Nephron (organoid): ENCODE measurements around the gene MYCN.

Source experiments
- H3K27ac Mint-ChIP-seq, 3 experiments: 2 replicates each; pipeline ENCODE4 v1.8.0; 2020; ENCODE audit warnings: mixed read lengths in 3 of 3, mild to moderate bottlenecking in 2 of 3, moderate library complexity in 1 of 3
- H3K27me3 Mint-ChIP-seq: 2 replicates; pipeline ENCODE4 v1.8.0; 2021; ENCODE audit warnings: low read depth, mild to moderate bottlenecking, moderate library complexity, mixed read lengths
- H3K36me3 Mint-ChIP-seq: 2 replicates; pipeline ENCODE4 v1.8.0; 2020; ENCODE audit warnings: low read depth, mixed read lengths
- H3K4me1 Mint-ChIP-seq: 2 replicates; pipeline ENCODE4 v1.8.0; 2020; ENCODE audit warnings: mixed read lengths
- H3K4me3 Mint-ChIP-seq, 3 experiments: 2 replicates each; pipeline ENCODE4 v1.8.0; 2020; ENCODE audit warnings: mild to moderate bottlenecking in 3 of 3, mixed read lengths in 3 of 3, moderate library complexity in 2 of 3
- H3K9me3 Mint-ChIP-seq: 2 replicates; pipeline ENCODE4 v1.8.0; 2020; ENCODE audit warnings: mixed read lengths
- TF ChIP-seq, protein P1 (sequence below), 3 experiments: fragments of 200-600 bp; sonication (generic); IDR thresholded peaks; one replicate each; pipeline ENCODE4 v1.5.0; 2021; ENCODE audit warnings: antibody characterized with exemption in 3 of 3; ENCODE audit not compliant: unreplicated experiment in 3 of 3

Gene MYCN

DNA sequence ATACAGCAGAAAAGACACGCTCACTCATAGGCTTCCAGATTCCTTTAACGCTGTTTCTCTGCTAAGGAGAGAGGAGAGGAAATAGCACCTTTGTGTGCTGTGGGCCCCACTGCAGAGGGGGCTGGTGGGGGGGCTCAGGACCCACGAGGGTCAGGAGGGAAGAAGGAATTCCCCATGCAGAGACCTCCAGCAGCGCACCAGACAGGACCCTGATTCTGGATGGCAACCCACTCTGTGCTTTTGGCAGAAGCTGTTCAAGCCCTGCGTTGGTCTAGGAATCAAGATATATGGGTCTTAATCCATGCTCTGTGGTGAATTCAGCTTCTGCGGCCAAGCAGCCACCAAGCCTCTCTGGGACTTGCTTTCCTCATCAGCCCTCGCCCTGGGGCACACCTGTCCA lies 31.0 kb downstream of the MYCN start:
- no peaks in the 10 kb centered on the region for H3K36me3 Mint-ChIP-seq
- no peaks in the 10 kb centered on the region for H3K27me3 Mint-ChIP-seq
- no peak overlapping the region for H3K4me3 Mint-ChIP-seq
- H3K4me1 Mint-ChIP-seq, result peaks cover 14% of the 10 kb centered on the region
- TF ChIP-seq, protein P1, sequence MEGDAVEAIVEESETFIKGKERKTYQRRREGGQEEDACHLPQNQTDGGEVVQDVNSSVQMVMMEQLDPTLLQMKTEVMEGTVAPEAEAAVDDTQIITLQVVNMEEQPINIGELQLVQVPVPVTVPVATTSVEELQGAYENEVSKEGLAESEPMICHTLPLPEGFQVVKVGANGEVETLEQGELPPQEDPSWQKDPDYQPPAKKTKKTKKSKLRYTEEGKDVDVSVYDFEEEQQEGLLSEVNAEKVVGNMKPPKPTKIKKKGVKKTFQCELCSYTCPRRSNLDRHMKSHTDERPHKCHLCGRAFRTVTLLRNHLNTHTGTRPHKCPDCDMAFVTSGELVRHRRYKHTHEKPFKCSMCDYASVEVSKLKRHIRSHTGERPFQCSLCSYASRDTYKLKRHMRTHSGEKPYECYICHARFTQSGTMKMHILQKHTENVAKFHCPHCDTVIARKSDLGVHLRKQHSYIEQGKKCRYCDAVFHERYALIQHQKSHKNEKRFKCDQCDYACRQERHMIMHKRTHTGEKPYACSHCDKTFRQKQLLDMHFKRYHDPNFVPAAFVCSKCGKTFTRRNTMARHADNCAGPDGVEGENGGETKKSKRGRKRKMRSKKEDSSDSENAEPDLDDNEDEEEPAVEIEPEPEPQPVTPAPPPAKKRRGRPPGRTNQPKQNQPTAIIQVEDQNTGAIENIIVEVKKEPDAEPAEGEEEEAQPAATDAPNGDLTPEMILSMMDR (IDR thresholded peaks at IDR 0.05; ENCODE audit: unreplicated experiment in 3 of 3), result no peak
- no peaks in the 10 kb centered on the region for H3K9me3 Mint-ChIP-seq
- no peak overlapping the region for H3K27ac Mint-ChIP-seq

- H3K4me1 Mint-ChIP-seq, result peaks cover 14% of the 10 kb centered on the region
- no peaks in the 10 kb centered on the region for H3K9me3 Mint-ChIP-seq
- no peak overlapping the region for H3K4me3 Mint-ChIP-seq
- no peaks in the 10 kb centered on the region for H3K27me3 Mint-ChIP-seq
- TF ChIP-seq, protein P1 (IDR thresholded peaks at IDR 0.05; ENCODE audit: unreplicated experiment in 3 of 3), result no peak
- no peaks in the 10 kb centered on the region for H3K36me3 Mint-ChIP-seq
- no peak overlapping the region for H3K27ac Mint-ChIP-seq
Measured at GRCh38 chr2:15971831-15972522, 31.6 kb downstream of the MYCN start.

- Mint-ChIP-seq H3K27me3 (peaks cover 8% of the 10 kb centered on the region), H3K4me1 (peaks cover 14% of the 10 kb centered on the region), H3K27ac (no peak overlapping the region), H3K9me3 (no peaks in the 10 kb centered on the region), H3K36me3 (no peaks in the 10 kb centered on the region), H3K4me3 (no peak overlapping the region)
- TF ChIP-seq, protein P1 (IDR thresholded peaks at IDR 0.05; ENCODE audit: unreplicated experiment in 3 of 3), result no peak
Measured at GRCh38 chr2:15973481-15974401, 33.4 kb downstream of the MYCN start.

DNA sequence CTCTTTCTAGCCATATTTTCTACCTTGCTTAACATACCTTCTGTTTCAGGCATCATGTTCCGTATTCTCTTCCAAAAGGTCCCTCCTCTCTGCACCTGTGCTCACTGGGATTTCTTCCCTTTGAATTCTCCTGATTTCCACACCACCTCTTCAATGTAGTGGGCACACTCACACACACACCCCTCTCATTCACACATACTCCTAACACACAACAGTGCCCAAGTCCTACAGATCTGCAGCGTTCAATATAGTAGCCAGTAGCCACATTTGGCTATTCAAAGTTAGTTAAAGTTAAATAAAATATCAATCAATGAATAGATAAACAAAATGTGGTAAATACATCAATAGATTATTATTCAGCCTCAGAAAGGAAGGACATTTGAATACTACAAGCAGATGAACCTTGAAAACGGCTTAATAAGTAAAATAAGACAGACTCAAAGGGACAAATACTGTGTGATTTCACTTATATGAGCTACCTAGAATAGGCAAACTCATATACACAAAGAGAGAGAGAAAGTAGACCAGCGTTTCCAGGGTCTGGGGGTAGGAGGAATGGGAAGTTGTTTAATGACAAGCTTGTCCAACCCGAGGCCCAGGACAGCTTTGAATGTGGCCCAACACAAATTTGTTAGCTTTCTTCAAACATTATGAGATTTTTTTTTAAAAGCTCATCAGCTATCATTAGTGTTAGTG lies 34.4 kb downstream of the MYCN start:
- Mint-ChIP-seq H3K27me3 (peaks cover 8% of the 10 kb centered on the region), H3K9me3 (no peaks in the 10 kb centered on the region), H3K4me1 (peaks cover 14% of the 10 kb centered on the region), H3K27ac (no peak overlapping the region), H3K4me3 (no peak overlapping the region), H3K36me3 (no peaks in the 10 kb centered on the region)
- TF ChIP-seq, protein P1 (IDR thresholded peaks at IDR 0.05; ENCODE audit: unreplicated experiment in 3 of 3), result no peak

DNA sequence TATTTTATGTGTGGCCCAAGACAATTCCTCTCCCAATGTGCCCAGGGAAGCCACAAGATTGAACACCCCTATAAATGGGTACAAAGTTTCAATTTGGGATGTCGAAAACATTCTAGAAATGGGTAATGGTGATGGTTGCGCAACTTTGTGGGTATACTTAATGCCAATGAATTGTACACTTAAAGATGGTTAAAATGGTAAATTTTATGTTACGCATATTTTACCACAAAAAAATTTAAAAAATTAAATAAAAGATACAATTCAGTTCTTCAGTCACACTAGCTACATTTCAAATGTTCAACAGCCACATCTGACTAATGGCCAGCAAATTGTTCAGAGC lies 34.9 kb downstream of the MYCN start:
- H3K36me3 Mint-ChIP-seq, result no peaks in the 10 kb centered on the region
- H3K4me1 Mint-ChIP-seq, result peaks cover 14% of the 10 kb centered on the region
- TF ChIP-seq, protein P1 (IDR thresholded peaks at IDR 0.05; ENCODE audit: unreplicated experiment in 3 of 3), result no peak
- H3K27ac Mint-ChIP-seq, result no peak overlapping the region
- H3K27me3 Mint-ChIP-seq, result peaks cover 8% of the 10 kb centered on the region
- H3K4me3 Mint-ChIP-seq, result no peak overlapping the region
- H3K9me3 Mint-ChIP-seq, result no peaks in the 10 kb centered on the region
